GM12874 (cell line): ENCODE results near the gene SEMA3E.

Experiments used
- TF ChIP-seq, protein P1 (sequence below): IDR thresholded peaks from 2 replicates; pipeline ENCODE4 v1.5.1; 2011; ENCODE audit warnings: low read depth, mild to moderate bottlenecking, control low read depth, low read length, moderate library complexity; ENCODE audit not compliant: insufficient read depth

Gene SEMA3E

DNA sequence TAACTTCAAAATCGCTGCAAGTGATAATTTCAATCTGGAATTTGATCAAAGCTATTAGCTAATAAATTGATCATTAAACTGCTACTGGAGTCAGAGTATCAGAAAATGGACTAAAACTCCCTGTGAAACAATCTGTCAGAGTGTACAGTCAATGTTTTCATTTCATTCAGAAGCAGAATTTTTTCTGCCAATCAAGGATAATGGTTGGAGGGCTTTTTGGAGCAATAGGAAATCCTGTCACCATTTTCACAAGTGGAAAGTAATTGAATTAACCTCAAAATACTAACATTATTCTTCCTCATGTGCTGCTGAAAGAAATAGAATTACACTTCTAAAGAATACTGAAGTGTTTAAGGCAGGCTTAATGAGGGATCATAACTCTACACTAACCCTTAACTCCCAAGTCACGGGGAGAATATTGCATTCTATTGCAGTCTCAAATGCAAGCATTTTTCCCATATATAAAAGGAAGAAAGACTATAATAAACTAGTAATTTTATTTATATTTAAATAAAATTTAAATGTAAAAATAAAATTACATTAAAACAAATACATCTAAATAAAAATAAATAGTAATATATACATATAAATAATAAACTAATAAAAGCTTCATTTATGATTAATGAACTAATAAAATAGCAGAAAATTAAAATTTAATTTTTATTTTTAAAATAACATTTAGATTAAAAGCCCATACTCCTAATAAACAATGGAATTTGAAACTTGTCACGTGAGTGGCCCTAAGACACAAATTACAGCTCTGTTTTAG, 67.1 kb downstream of the SEMA3E start:
- TF ChIP-seq, protein P1, sequence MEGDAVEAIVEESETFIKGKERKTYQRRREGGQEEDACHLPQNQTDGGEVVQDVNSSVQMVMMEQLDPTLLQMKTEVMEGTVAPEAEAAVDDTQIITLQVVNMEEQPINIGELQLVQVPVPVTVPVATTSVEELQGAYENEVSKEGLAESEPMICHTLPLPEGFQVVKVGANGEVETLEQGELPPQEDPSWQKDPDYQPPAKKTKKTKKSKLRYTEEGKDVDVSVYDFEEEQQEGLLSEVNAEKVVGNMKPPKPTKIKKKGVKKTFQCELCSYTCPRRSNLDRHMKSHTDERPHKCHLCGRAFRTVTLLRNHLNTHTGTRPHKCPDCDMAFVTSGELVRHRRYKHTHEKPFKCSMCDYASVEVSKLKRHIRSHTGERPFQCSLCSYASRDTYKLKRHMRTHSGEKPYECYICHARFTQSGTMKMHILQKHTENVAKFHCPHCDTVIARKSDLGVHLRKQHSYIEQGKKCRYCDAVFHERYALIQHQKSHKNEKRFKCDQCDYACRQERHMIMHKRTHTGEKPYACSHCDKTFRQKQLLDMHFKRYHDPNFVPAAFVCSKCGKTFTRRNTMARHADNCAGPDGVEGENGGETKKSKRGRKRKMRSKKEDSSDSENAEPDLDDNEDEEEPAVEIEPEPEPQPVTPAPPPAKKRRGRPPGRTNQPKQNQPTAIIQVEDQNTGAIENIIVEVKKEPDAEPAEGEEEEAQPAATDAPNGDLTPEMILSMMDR = no peak

DNA sequence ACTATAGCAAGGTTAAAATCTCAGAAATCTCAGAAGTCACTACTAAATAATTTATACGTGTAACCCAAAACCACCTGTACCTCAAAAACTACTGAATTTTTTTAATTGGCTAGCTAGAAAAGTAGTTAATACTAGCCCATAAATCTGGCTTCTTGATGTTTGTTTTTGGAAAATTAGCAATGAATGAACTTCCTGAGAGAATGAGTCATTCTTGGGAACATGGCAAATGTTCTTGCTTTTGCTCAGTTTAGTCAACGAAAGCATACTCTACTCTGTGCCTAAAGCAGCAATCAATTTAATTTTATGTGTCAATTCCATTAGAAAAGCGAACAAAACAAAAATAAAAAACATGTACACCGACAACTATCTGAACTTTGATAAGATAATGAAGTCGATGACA, 69.2 kb downstream of the SEMA3E start:
- TF ChIP-seq, protein P1 = no peak

DNA sequence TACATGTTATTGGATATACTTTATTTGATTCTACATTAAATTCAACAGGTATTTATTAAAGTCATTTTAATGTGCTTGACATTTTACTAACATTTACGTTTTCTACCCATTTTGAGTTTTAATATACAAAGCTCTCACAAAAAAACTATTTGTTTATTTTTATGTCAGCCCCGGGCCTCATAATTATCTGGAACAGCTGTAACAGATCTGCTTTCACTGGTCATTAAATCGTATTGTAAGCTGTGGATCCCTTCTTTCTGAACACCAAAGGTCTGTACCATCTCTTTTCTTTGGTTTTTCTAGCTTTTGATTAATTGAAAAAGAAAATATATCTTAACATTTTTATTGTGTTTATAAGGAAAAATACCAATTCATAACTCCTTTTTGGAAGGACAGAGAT, 73.5 kb downstream of the SEMA3E start:
- TF ChIP-seq, protein P1 = no peak

DNA sequence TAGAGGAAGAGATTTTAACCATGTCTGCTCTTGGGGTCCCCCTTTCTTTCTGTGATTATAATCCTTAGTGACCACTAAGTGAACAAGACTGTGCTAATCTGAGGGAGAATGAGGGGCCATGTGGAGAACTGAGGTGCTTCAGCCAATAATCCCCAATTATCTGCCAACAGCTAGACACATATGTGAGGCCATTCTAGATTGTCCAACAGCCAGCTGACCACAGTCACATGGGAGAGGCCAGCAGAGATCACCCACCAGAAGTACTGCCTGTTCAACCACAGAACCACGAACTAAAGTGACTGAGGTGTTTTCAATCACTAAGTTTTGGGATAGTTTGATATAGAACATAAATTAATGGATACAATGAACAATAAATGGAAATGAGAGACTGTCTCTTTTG, 74.3 kb downstream of the SEMA3E start:
- TF ChIP-seq, protein P1 = no peak

DNA sequence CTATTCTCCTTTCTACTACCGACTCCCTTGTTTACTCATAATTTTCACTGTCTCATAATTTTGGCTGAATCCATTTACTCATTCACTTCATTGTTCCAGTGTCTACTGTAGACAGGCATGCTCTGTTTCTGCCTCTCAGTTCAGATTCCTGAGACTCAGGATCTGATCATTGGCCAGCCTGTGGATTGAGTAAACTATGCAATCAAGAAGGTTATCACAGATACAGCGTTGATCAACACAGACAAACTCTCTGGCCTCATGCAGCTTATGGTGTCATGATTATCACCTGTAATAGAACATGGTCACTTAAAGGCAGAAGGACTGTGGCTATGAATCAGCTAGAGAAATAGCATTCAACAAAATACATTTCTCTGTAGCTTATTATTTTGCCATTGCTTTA, 86.0 kb downstream of the SEMA3E start:
- TF ChIP-seq, protein P1 = no peak

DNA sequence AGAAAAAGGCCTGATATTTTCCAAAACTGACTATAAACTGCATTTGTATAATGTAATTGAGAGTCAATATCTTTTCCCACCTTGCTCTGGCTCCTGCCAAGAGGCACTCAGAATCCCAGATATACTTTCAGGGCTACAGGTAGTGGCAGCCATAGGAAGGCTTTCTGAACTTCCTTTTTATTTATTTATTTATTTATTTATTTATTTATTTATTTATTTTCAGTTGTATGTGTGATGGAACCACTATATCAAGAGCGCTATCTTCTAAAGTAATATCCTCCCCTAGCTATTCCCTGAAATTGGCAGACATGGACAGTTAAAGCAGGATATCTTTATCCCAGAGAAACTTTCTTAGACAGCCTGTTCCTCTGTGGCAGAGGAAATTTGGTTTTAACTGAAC, 86.7 kb downstream of the SEMA3E start:
- TF ChIP-seq, protein P1 = no peak

DNA sequence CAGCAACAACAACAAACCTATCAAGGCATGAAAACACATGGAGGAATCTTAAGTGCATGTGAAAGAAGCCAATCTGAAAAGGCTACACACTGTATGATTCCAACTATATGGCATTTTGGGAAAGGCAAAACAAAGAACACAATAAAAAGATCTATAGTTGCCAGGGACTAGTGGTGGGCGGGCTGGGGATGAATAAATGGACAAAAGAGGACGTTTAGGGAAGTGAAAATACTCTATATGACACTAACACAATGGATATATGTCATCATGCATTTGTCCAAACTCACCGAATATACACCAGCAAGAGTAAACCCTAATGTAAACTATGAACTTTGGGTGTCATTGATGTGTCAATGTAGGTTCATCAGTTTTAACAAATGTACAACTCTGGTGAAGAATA, 89.1 kb downstream of the SEMA3E start:
- TF ChIP-seq, protein P1 = no peak

DNA sequence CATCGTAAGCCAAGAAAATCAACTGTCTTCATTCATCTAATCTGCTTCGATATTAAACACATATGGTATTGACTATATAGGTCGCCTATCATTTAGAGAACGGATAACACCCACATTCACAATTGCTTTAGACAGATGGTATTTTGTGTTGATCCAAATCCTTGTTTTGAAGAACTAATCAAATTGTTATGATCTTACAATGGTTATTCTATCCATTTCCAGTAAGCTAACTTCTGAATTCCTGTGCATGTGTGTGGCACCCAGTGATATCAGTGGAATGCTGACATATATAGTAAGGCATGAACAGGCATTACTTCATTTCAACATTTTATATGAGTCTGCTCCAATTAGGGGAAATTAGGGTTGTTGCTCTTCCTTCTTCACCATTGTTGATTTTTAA, 98.8 kb downstream of the SEMA3E start:
- TF ChIP-seq, protein P1 = no peak
